HL-60 (cell line): ENCODE measurements around the gene ADAT3.

Experiments used
- DNase-seq, 2 experiments: peaks; one replicate each; pipeline ENCODE4 v3.0.0-alpha.2; 2010 to 2020; ENCODE audit warnings: low read depth in 1 of 2, low spot score in 1 of 2
- H3K27ac ChIP-seq: fragments of 250-450 bp; sonication (Bioruptor Pico); replicated peaks from 2 replicates; pipeline ENCODE4 v1.5.1; 2020; ENCODE audit warnings: mild to moderate bottlenecking, moderate library complexity
- H3K27me3 ChIP-seq: fragments of 250-450 bp; sonication (Bioruptor Pico); 2 replicates; pipeline ENCODE4 v1.5.1; 2021; ENCODE audit warnings: mild to moderate bottlenecking, moderate library complexity; ENCODE audit not compliant: insufficient read depth, poor library complexity, severe bottlenecking
- H3K4me3 ChIP-seq: replicated peaks from 2 replicates; pipeline ENCODE4 v1.5.1; 2011; ENCODE audit warnings: mild to moderate bottlenecking, control low read depth, low read length; ENCODE audit not compliant: insufficient read depth
- GABPA ChIP-seq: IDR thresholded peaks from 2 replicates; pipeline ENCODE4 v1.6.1; 2012; ENCODE audit warnings: low read depth
- POLR2AphosphoS5 ChIP-seq: IDR thresholded peaks from 2 replicates; pipeline ENCODE4 v1.6.1; 2012; ENCODE audit warnings: low read depth
- SPI1 ChIP-seq: IDR thresholded peaks from 2 replicates; pipeline ENCODE4 v1.6.1; 2012; ENCODE audit warnings: low read depth, mild to moderate bottlenecking, borderline replicate concordance
- TF ChIP-seq, protein P1 (sequence below): IDR thresholded peaks from one replicate; pipeline ENCODE4 v1.5.1; 2011; ENCODE audit warnings: low read length, control low read depth, inconsistent platforms; ENCODE audit not compliant: insufficient read depth
- TF ChIP-seq, protein P2 (sequence below): IDR thresholded peaks from 2 replicates; pipeline ENCODE4 v1.6.1; 2012; ENCODE audit warnings: low read depth; ENCODE audit not compliant: insufficient replicate concordance

Gene ADAT3

DNA sequence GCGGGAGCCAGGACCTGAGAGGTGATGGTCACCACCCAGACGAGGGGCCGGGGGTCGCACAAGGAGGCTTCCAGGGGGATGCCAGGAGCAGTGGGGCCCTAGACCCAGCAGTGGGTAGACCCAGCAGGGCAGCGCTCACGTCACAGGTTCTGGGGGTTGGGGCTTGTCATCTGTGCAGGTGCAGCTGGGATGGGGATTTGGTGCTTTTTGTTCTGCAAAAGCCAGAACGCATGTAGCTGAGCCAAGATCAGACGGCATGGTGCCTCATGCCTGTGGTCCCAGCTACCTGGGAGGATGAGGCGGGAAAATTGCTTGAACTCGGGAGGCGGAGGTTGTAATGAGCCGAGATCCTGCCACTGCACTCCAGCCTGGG, 50.9 kb downstream of the ADAT3 start:
- no peaks in the 10 kb centered on the region for H3K27me3 ChIP-seq
- TF ChIP-seq, protein P1, sequence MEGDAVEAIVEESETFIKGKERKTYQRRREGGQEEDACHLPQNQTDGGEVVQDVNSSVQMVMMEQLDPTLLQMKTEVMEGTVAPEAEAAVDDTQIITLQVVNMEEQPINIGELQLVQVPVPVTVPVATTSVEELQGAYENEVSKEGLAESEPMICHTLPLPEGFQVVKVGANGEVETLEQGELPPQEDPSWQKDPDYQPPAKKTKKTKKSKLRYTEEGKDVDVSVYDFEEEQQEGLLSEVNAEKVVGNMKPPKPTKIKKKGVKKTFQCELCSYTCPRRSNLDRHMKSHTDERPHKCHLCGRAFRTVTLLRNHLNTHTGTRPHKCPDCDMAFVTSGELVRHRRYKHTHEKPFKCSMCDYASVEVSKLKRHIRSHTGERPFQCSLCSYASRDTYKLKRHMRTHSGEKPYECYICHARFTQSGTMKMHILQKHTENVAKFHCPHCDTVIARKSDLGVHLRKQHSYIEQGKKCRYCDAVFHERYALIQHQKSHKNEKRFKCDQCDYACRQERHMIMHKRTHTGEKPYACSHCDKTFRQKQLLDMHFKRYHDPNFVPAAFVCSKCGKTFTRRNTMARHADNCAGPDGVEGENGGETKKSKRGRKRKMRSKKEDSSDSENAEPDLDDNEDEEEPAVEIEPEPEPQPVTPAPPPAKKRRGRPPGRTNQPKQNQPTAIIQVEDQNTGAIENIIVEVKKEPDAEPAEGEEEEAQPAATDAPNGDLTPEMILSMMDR, result no peak
- TF ChIP-seq, protein P2, sequence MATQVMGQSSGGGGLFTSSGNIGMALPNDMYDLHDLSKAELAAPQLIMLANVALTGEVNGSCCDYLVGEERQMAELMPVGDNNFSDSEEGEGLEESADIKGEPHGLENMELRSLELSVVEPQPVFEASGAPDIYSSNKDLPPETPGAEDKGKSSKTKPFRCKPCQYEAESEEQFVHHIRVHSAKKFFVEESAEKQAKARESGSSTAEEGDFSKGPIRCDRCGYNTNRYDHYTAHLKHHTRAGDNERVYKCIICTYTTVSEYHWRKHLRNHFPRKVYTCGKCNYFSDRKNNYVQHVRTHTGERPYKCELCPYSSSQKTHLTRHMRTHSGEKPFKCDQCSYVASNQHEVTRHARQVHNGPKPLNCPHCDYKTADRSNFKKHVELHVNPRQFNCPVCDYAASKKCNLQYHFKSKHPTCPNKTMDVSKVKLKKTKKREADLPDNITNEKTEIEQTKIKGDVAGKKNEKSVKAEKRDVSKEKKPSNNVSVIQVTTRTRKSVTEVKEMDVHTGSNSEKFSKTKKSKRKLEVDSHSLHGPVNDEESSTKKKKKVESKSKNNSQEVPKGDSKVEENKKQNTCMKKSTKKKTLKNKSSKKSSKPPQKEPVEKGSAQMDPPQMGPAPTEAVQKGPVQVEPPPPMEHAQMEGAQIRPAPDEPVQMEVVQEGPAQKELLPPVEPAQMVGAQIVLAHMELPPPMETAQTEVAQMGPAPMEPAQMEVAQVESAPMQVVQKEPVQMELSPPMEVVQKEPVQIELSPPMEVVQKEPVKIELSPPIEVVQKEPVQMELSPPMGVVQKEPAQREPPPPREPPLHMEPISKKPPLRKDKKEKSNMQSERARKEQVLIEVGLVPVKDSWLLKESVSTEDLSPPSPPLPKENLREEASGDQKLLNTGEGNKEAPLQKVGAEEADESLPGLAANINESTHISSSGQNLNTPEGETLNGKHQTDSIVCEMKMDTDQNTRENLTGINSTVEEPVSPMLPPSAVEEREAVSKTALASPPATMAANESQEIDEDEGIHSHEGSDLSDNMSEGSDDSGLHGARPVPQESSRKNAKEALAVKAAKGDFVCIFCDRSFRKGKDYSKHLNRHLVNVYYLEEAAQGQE, result no peak
- TF ChIP-seq POLR2AphosphoS5 (no peak), SPI1 (no peak), GABPA (no peak)
- H3K4me3 ChIP-seq, result no peak overlapping the region
- no peak for DNase-seq
- no peak overlapping the region for H3K27ac ChIP-seq

DNA sequence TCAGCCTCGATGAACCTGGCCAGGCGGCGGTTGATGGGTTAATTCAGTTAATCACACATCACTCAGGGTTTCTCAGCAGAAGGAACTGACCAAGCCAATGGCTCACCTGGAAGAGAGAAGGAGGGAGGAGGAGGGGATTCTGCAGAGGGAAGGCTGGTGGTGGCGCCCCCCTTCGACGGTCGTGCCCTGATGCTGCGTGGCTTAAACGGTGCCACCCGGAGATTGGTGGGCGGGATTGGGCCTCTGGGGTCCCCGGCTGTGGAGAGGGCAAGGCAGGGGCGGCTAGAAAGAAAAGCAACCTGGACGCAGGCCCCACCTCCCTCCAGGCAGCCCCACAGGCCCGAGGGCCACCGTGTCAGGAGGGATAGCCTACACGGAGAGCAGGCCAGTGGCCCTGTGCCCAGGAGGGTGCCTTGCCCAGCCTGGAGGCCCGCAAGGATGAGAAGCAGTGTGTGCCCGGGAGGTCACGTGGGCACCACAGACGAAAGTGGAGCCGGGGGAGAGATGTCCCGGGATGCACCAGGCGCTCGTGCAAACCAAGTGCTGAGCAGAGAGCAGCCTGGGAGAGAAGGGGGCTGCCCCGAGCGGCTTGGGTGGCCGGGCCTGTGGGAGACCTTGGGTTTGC, 51.8 kb downstream of the ADAT3 start:
- no peak for DNase-seq
- Histone ChIP-seq H3K27ac (no peak overlapping the region), H3K4me3 (no peak overlapping the region), H3K27me3 (no peaks in the 10 kb centered on the region)
- TF ChIP-seq, protein P2, result no peak
- TF ChIP-seq, protein P1, result no peak
- no peak for TF ChIP-seq POLR2AphosphoS5
- TF ChIP-seq SPI1, result no peak
- TF ChIP-seq GABPA, result no peak

DNA sequence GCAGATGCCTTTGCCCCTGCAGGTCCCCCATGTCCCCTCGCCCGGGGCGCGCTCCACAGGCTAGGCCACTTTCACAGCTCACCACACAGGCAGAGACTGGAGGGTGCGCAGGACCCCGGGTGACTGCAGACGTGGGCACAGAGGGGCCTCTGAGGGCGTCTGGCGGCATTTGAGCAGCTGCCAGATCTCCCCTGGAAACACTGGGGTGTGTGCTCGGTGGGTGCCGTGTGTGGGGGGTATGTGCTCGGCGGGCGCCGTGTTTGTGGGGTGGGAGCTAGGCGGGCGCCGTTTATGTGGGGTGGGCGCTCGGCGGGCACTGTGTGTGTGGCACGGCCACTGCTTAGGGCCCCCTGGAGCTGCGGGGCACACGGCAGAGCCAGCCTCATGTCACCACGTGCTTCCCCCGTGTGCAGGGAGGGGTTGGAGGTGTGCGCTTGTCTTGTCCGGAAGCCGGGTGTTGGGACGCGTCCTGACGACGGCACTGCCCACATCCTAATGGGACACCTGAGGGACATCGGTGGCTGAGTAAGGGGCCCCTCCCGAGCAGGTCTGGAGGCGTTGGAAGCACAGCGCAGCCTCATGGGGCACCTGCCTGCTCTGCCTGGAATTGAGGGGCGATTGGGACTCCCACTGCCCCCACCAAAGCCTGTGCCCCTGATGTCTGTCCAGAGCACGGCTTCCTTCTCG, 52.5 kb downstream of the ADAT3 start:
- no peak for DNase-seq
- no peak overlapping the region for H3K4me3 ChIP-seq
- TF ChIP-seq GABPA, result no peak
- TF ChIP-seq, protein P1, result no peak
- TF ChIP-seq, protein P2, result no peak
- TF ChIP-seq SPI1, result no peak
- no peak for TF ChIP-seq POLR2AphosphoS5
- H3K27ac ChIP-seq, result no peak overlapping the region
- H3K27me3 ChIP-seq, result no peaks in the 10 kb centered on the region
